HEK293T (cell line): ENCODE measurements around the gene KCNH1.

Source experiments
- ARNT ChIP-seq: fragments of 450-650 bp; IDR thresholded peaks from 2 replicates; pipeline ENCODE4 v1.6.1; 2017; ENCODE audit warnings: mild to moderate bottlenecking
- BHLHE40 ChIP-seq: fragments of 450-650 bp; IDR thresholded peaks from 2 replicates; pipeline ENCODE4 v1.6.1; 2016; ENCODE audit warnings: mild to moderate bottlenecking, moderate library complexity, borderline replicate concordance
- FOXK2 ChIP-seq: fragments of 450-650 bp; IDR thresholded peaks from 2 replicates; pipeline ENCODE4 v1.6.1; 2016; ENCODE audit warnings: mild to moderate bottlenecking
- FOXM1 ChIP-seq: fragments of 450-650 bp; IDR thresholded peaks from 2 replicates; pipeline ENCODE4 v1.6.1; 2017; ENCODE audit warnings: mild to moderate bottlenecking, borderline replicate concordance
- HDGF ChIP-seq: fragments of 450-650 bp; IDR thresholded peaks from 2 replicates; pipeline ENCODE4 v1.6.1; 2017; ENCODE audit warnings: antibody characterized with exemption, borderline replicate concordance
- SP1 ChIP-seq: fragments of 450-650 bp; IDR thresholded peaks from 2 replicates; pipeline ENCODE4 v1.6.1; 2017
- ZNF384 ChIP-seq: fragments of 450-650 bp; IDR thresholded peaks from 2 replicates; pipeline ENCODE4 v1.6.1; 2016

DNA sequence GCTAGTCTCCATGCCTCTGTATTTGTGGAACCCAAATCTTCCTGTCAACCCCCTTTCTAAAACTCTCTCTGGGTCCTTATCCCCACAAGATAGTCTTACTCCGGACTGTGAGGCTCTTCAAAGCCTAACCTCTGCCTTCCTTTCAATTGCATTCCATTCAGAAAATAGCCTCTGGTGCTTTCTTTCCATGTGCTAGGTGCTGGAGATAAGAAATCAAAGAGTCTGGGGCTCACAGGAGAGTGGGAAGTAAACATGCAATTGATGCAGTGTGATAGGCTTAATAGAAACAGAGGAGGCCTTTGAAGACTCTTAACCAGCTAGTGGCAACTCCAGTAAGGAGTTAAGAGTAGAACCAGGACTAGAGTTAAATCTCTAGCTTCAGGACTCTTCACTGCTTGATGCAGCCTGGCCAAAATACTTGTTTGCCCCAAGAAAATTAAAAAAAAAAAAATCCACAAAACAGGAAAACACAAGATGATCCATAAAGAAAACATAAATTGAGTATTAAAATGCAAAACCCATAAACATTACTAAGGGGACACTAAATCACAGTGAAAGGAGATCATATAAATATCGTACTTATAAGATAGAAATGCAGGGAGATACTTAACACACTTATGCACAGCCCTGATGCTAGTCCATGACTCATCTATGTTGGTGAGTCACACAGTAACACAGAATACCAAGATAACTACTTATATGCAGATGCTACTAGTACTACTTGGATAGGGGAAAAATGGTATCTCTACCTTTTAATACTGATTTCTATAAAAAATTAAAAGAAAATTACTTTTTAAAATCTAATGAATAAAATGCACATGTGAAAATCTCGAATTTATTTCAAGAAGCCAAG lies 341.5 kb downstream of the KCNH1 start:
- no peak for TF ChIP-seq ZNF384
- TF ChIP-seq HDGF = no peak
- no peak for TF ChIP-seq FOXM1
- TF ChIP-seq FOXK2 = no peak
- TF ChIP-seq ARNT = no peak
- no peak for TF ChIP-seq BHLHE40
- no peak for TF ChIP-seq SP1
